Measurements from ENCODE around the gene UPK3BL2. TPM values are rescaled to one million over a fixed set of nuclear protein-coding genes. Genes with fewer than 3 reads are reported as not detected.
"Not testable (repeated sequence)": the region's sequence is repeated elsewhere in the genome, so short reads cannot be mapped to it uniquely, and the experiment has no call there.

The UPK3BL2 gene
- total RNA-seq, 1 experiment from 2014 or later: 19.8 TPM

GRCh38 chr7:102493220-102493935 is 50.1 kb downstream of the UPK3BL2 start:
- not testable (repeated sequence) for H3K9me3 ChIP-seq (ENCODE audit: low read length); H3K9ac ChIP-seq (ENCODE audit: low read length); H3K4me1 ChIP-seq (ENCODE audit: low read length); H3K4me3 ChIP-seq (ENCODE audit: low read length); H3K9me2 ChIP-seq (replicated peaks; ENCODE audit: insufficient read depth, low read length); H3K4me2 ChIP-seq (ENCODE audit: low read depth, low read length, poor library complexity, severe bottlenecking); H3K27me3 ChIP-seq (ENCODE audit: low read length); H3K27ac ChIP-seq (ENCODE audit: low read length); H3K36me3 ChIP-seq (ENCODE audit: insufficient read depth, low read length); H4K20me1 ChIP-seq (ENCODE audit: insufficient read depth, low read depth, low read length); H2AFZ ChIP-seq (ENCODE audit: low read length); H3K79me2 ChIP-seq (ENCODE audit: low read length); DNase-seq

DNA sequence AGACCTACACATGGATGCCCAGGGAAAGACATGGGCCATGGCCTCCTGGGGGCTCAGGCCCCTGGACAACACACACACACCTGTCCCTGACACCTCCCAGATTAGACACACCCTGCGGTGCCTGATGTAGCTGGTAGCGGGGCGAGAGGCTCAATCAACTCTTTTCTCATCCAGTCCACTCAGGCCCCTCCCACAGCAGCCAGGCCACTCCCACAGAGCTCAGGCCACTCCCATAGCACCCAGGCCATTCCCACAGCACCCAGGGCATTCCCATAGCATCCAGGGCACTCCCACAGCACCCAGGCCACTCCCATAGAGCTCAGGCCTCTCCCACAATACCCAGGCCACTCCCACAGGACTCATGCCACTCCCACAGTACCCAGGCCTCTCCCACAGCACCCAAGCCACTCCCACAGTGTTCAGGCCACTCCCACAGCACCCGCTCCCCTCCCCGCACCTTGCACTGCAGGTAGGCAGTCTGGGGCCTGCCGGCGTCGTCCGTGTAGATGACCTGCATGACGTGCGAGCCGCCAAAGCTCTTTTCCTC is 52.9 kb downstream of the UPK3BL2 start:
- not testable (repeated sequence) for DNase-seq; H3K4me1 ChIP-seq (ENCODE audit: low read length); H2AFZ ChIP-seq (ENCODE audit: low read length); H3K79me2 ChIP-seq (ENCODE audit: low read length); H3K9me2 ChIP-seq (replicated peaks; ENCODE audit: insufficient read depth, low read length); H3K4me3 ChIP-seq (ENCODE audit: low read length); H3K9ac ChIP-seq (ENCODE audit: low read length); H3K36me3 ChIP-seq (ENCODE audit: insufficient read depth, low read length); H3K9me3 ChIP-seq (ENCODE audit: low read length); H3K4me2 ChIP-seq (ENCODE audit: low read depth, low read length, poor library complexity, severe bottlenecking); H3K27me3 ChIP-seq (ENCODE audit: low read length); H4K20me1 ChIP-seq (ENCODE audit: insufficient read depth, low read depth, low read length); H3K27ac ChIP-seq (ENCODE audit: low read length)

Other genes starting within 250 kb of the UPK3BL2 start
- not detected in 2 replicates for gene SPDYE6, start 187.3 kb downstream of the UPK3BL2 start, total RNA-seq (2014; rRNA removed; shearing (Covaris generic); ENCODE audit: low replicate concordance)
- 42.7 and 75.4 TPM in 2 replicates for gene PRKRIP1, start 147.3 kb downstream of the UPK3BL2 start, total RNA-seq (2014; rRNA removed; shearing (Covaris generic); ENCODE audit: low replicate concordance)
- 2.8 and 7.8 TPM in 2 replicates for gene ORAI2, start 110.1 kb downstream of the UPK3BL2 start, total RNA-seq (2014; rRNA removed; shearing (Covaris generic); ENCODE audit: low replicate concordance)
- gene ALKBH4, start 78.8 kb downstream of the UPK3BL2 start, total RNA-seq (2014; rRNA removed; shearing (Covaris generic); ENCODE audit: low replicate concordance): 3.7 and 11.9 TPM in 2 replicates
- gene LRWD1, start 78.7 kb downstream of the UPK3BL2 start, total RNA-seq (2014; rRNA removed; shearing (Covaris generic); ENCODE audit: low replicate concordance): 15.2 and 24.9 TPM in 2 replicates
- gene POLR2J, start 64.8 kb downstream of the UPK3BL2 start, total RNA-seq (2014; rRNA removed; shearing (Covaris generic); ENCODE audit: low replicate concordance): 53.1 and 60.7 TPM in 2 replicates
- gene RASA4B, start 25.9 kb downstream of the UPK3BL2 start, total RNA-seq (2014; rRNA removed; shearing (Covaris generic); ENCODE audit: low replicate concordance): 2.4 and 5.6 TPM in 2 replicates
- gene SPDYE2, start 7.5 kb upstream of the UPK3BL2 start, total RNA-seq (2014; rRNA removed; shearing (Covaris generic); ENCODE audit: low replicate concordance): not detected in 2 replicates
- gene POLR2J3, start 28.9 kb upstream of the UPK3BL2 start, total RNA-seq (2014; rRNA removed; shearing (Covaris generic); ENCODE audit: low replicate concordance): 45.5 and 57.8 TPM in 2 replicates
- gene RASA4, start 73.1 kb upstream of the UPK3BL2 start, total RNA-seq (2014; rRNA removed; shearing (Covaris generic); ENCODE audit: low replicate concordance): 4.5 and 16.5 TPM in 2 replicates
- gene UPK3BL1, start 99.1 kb upstream of the UPK3BL2 start, total RNA-seq (2014; rRNA removed; shearing (Covaris generic); ENCODE audit: low replicate concordance): 41.7 and 51.4 TPM in 2 replicates
- not detected in 2 replicates for gene SPDYE2B, start 106.6 kb upstream of the UPK3BL2 start, total RNA-seq (2014; rRNA removed; shearing (Covaris generic); ENCODE audit: low replicate concordance)
- gene POLR2J2, start 128.0 kb upstream of the UPK3BL2 start, total RNA-seq (2014; rRNA removed; shearing (Covaris generic); ENCODE audit: low replicate concordance): 13.2 and 14.7 TPM in 2 replicates
- gene FAM185A, start 205.3 kb upstream of the UPK3BL2 start, total RNA-seq (2014; rRNA removed; shearing (Covaris generic); ENCODE audit: low replicate concordance): 3.5 and 4.0 TPM in 2 replicates

Measured in Karpas-422 (cell line).